HL-60 (cell line): ENCODE results near the gene SALL1.

Experiments
- DNase-seq, 2 experiments: peaks; one replicate each; pipeline ENCODE4 v3.0.0-alpha.2; 2010 to 2020; ENCODE audit warnings: low read depth in 1 of 2, low spot score in 1 of 2
- H3K27ac ChIP-seq: fragments of 250-450 bp; sonication (Bioruptor Pico); replicated peaks from 2 replicates; pipeline ENCODE4 v1.5.1; 2020; ENCODE audit warnings: mild to moderate bottlenecking, moderate library complexity
- H3K27me3 ChIP-seq: fragments of 250-450 bp; sonication (Bioruptor Pico); 2 replicates; pipeline ENCODE4 v1.5.1; 2021; ENCODE audit warnings: mild to moderate bottlenecking, moderate library complexity; ENCODE audit not compliant: insufficient read depth, poor library complexity, severe bottlenecking
- H3K4me3 ChIP-seq: replicated peaks from 2 replicates; pipeline ENCODE4 v1.5.1; 2011; ENCODE audit warnings: mild to moderate bottlenecking, control low read depth, low read length; ENCODE audit not compliant: insufficient read depth
- GABPA ChIP-seq: IDR thresholded peaks from 2 replicates; pipeline ENCODE4 v1.6.1; 2012; ENCODE audit warnings: low read depth
- POLR2AphosphoS5 ChIP-seq: IDR thresholded peaks from 2 replicates; pipeline ENCODE4 v1.6.1; 2012; ENCODE audit warnings: low read depth
- SPI1 ChIP-seq: IDR thresholded peaks from 2 replicates; pipeline ENCODE4 v1.6.1; 2012; ENCODE audit warnings: low read depth, mild to moderate bottlenecking, borderline replicate concordance
- TF ChIP-seq, protein P1 (sequence below): IDR thresholded peaks from 2 replicates; pipeline ENCODE4 v1.6.1; 2012; ENCODE audit warnings: low read depth; ENCODE audit not compliant: insufficient replicate concordance
- TF ChIP-seq, protein P2 (sequence below): IDR thresholded peaks from one replicate; pipeline ENCODE4 v1.5.1; 2011; ENCODE audit warnings: low read length, control low read depth, inconsistent platforms; ENCODE audit not compliant: insufficient read depth

SALL1 gene

DNA sequence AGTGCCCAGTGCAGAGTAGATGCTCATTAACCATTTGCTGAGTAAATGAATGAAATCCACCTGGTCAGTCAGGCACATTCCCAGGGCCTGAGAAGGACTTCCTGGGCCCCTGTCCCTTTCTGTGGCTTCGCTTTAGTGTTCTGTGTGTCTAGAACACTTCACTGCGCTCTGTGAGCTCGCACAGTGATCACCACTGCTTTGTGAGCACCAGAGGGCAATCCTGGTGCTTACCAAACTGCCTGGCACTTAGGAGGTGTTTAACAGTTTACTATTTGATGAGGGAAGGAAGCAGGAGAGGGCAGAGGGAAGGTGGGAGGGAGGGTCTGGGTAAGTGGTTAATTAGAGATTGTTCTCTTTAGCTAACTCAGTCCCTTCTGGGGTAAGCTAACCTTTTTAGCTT lies 26.2 kb downstream of the SALL1 start:
- no peak for DNase-seq
- peaks cover 13% of the 10 kb centered on the region for H3K27me3 ChIP-seq
- no peak overlapping the region for H3K27ac ChIP-seq
- TF ChIP-seq, protein P1, sequence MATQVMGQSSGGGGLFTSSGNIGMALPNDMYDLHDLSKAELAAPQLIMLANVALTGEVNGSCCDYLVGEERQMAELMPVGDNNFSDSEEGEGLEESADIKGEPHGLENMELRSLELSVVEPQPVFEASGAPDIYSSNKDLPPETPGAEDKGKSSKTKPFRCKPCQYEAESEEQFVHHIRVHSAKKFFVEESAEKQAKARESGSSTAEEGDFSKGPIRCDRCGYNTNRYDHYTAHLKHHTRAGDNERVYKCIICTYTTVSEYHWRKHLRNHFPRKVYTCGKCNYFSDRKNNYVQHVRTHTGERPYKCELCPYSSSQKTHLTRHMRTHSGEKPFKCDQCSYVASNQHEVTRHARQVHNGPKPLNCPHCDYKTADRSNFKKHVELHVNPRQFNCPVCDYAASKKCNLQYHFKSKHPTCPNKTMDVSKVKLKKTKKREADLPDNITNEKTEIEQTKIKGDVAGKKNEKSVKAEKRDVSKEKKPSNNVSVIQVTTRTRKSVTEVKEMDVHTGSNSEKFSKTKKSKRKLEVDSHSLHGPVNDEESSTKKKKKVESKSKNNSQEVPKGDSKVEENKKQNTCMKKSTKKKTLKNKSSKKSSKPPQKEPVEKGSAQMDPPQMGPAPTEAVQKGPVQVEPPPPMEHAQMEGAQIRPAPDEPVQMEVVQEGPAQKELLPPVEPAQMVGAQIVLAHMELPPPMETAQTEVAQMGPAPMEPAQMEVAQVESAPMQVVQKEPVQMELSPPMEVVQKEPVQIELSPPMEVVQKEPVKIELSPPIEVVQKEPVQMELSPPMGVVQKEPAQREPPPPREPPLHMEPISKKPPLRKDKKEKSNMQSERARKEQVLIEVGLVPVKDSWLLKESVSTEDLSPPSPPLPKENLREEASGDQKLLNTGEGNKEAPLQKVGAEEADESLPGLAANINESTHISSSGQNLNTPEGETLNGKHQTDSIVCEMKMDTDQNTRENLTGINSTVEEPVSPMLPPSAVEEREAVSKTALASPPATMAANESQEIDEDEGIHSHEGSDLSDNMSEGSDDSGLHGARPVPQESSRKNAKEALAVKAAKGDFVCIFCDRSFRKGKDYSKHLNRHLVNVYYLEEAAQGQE: no peak
- TF ChIP-seq, protein P2, sequence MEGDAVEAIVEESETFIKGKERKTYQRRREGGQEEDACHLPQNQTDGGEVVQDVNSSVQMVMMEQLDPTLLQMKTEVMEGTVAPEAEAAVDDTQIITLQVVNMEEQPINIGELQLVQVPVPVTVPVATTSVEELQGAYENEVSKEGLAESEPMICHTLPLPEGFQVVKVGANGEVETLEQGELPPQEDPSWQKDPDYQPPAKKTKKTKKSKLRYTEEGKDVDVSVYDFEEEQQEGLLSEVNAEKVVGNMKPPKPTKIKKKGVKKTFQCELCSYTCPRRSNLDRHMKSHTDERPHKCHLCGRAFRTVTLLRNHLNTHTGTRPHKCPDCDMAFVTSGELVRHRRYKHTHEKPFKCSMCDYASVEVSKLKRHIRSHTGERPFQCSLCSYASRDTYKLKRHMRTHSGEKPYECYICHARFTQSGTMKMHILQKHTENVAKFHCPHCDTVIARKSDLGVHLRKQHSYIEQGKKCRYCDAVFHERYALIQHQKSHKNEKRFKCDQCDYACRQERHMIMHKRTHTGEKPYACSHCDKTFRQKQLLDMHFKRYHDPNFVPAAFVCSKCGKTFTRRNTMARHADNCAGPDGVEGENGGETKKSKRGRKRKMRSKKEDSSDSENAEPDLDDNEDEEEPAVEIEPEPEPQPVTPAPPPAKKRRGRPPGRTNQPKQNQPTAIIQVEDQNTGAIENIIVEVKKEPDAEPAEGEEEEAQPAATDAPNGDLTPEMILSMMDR: no peak
- TF ChIP-seq SPI1 (no peak), GABPA (no peak), POLR2AphosphoS5 (no peak)
- no peak overlapping the region for H3K4me3 ChIP-seq

DNA sequence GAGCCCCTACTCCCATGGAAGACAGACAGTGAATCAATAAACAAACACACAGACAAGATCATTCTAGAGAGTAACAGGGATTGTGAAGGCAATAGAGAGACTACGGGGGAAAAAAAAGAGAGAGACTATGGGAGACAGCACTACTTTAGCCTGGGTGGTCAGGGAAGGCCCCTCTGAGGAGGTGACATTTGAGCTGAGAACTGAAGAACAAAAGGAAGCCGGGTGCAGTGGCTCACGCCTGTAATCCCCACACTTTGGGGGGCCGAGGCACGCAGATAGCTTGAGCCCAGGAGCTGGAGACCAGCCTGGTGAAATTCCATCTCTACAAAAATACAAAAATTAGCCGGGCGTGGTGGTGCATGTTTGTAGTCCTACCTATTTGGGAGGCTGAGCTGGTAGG lies 29.2 kb downstream of the SALL1 start:
- TF ChIP-seq, protein P1: no peak
- TF ChIP-seq, protein P2: no peak
- TF ChIP-seq GABPA: no peak
- no peak for TF ChIP-seq POLR2AphosphoS5
- TF ChIP-seq SPI1: no peak
- peaks cover 11% of the 10 kb centered on the region for H3K27me3 ChIP-seq
- H3K27ac ChIP-seq: no peak overlapping the region
- DNase-seq: no peak
- H3K4me3 ChIP-seq: no peak overlapping the region

DNA sequence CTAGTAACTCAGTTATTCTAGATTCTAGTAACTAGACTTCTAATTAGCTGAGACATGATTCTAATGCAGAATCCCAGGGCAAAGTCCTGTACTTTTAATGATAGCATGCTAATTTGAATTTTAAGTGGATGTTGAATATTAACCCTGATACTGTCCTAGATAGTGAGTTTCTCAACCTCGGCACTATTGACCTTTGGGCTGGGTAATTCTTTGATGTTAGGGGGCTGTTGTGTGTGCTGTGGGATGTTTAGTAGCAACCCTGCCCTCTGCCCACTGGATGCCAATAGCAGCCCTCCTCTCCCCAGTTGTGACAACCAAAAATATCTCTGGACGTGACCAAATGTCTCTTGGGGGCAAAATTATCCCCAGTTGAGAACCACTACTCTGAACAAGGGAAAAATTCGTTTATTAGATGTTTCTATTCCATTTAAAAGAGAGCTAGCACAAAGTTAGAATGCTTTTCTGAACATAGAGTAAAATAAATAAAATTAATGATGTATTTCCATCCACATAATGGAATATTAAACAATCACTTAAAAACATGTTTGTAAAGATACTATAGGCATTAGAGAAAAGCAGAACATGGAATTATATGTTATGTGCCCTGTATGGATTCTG lies 30.2 kb downstream of the SALL1 start:
- H3K27me3 ChIP-seq: peaks cover 11% of the 10 kb centered on the region
- H3K27ac ChIP-seq: no peak overlapping the region
- TF ChIP-seq SPI1: no peak
- no peak for TF ChIP-seq GABPA
- no peak for TF ChIP-seq POLR2AphosphoS5
- TF ChIP-seq, protein P2: no peak
- TF ChIP-seq, protein P1: no peak
- DNase-seq: no peak
- H3K4me3 ChIP-seq: no peak overlapping the region
